Esophagus (tissue), 2 donors: ENCODE data around the gene LRMDA. TPM values are rescaled to one million over a fixed set of nuclear protein-coding genes. Genes with fewer than 3 reads are reported as not detected.

Source experiments
- H3K27ac ChIP-seq, 2 donors: one replicate each; pipeline ENCODE4 v1.5.1; 2013; ENCODE audit warnings: low read depth in 2 of 2, mild to moderate bottlenecking in 2 of 2, inconsistent platforms in 1 of 2, low read length in 1 of 2, moderate library complexity in 1 of 2
- H3K27me3 ChIP-seq, 2 donors: one replicate each; pipeline ENCODE4 v1.6.1; 2013; ENCODE audit warnings: low read length in 2 of 2, control low read depth in 1 of 2, mild to moderate bottlenecking in 1 of 2; ENCODE audit not compliant: insufficient read depth in 2 of 2, control insufficient read depth in 1 of 2
- H3K36me3 ChIP-seq, 2 donors: one replicate each; pipeline ENCODE4 v1.6.1; 2013; ENCODE audit warnings: low read length in 1 of 2; ENCODE audit not compliant: control insufficient read depth in 2 of 2, insufficient read depth in 2 of 2
- H3K4me1 ChIP-seq, 2 donors: one replicate each; pipeline ENCODE4 v1.6.1; 2013; ENCODE audit warnings: low read length in 1 of 2; ENCODE audit not compliant: control insufficient read depth in 2 of 2, insufficient read depth in 2 of 2
- H3K4me3 ChIP-seq, 2 donors: one replicate each; pipeline ENCODE4 v1.5.1; 2013; ENCODE audit warnings: low read length in 2 of 2, mild to moderate bottlenecking in 2 of 2, low read depth in 1 of 2, moderate library complexity in 1 of 2
- H3K9me3 ChIP-seq, 2 donors: one replicate each; pipeline ENCODE4 v1.6.1; 2013; ENCODE audit warnings: mild to moderate bottlenecking in 2 of 2, low read depth in 1 of 2, low read length in 1 of 2, moderate library complexity in 1 of 2; ENCODE audit not compliant: control insufficient read depth in 2 of 2, insufficient read depth in 1 of 2
- WGBS, 2 donors: extraction: QIAGEN DNeasy Blood & Tissue Kit; methylation state at CpG; one replicate each; pipeline ENCODE4 v1.1.7; 2013; 5-methylcytosine and 5-hydroxymethylcytosine counted together
- polyA plus RNA-seq, 2 donors: library from polyadenylated mRNA; stranded (reverse); fragments of 200-250 nt; gene quantifications; one replicate each; pipeline ENCODE4 v1.2.3, GENCODE V29; 2013
- donor health status: healthy with polysubstance abuse.
- donor health status: Bipolar disorder and iron deficiency.

Gene LRMDA
- polyA plus RNA-seq, 2 donors, result 1.8 to 4.0 TPM

DNA sequence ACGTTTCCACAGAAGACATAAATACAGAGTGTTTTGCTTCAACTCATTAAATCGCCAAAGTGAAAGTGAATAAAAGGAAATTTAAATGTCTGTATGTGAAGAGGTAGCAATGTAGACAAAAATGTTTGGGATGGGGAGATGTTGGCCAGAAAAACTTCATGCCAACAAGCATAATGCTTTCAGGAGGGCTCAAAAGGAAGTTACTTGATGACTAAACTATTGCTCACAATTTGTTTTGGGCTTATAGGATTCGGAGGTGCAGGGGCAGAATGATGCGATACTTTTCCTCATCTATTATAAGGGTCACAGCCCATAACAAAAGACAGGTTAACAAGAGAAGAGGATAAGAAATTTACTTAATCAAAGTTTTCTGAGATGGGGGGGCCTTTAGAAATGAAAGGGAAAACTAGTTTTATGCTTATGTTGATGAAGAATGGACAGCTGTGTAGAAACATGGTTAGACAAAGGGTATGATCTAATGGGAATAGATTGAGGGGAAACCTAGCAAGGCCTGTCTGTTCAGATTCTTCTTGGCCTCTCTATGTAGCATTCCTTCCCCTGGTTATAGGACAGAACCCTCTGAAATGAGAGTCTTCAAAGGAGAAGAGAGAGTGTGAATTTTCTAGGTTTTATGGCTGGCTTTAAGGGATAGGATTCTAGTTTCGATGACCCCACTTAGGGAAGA is 898.6 kb downstream of the LRMDA start:
- WGBS, 2 donors, result 54 to 71% methylated on average over 5 of the region's 5 CpGs
- H3K4me1 ChIP-seq, result no peaks in the 10 kb centered on the region
- H3K9me3 ChIP-seq, result no peaks in the 10 kb centered on the region

DNA sequence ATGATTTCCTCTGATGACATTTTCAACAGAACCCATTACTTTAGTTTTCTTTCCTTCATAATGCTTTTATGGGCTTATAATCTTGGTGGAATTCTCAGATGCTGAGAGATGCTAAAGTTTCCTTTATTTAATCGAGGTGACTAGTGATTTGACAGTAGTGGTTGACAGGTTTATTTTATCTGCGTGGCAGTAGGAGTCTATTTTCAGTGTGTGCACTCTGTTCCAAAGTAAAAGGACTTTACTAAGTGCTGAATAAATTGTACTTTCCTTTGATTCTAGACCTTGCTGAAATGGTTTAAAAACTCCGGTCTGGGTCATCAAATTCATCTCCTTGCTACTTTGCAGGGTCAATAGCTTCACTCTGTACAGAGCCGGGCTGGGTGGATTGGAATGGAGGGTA is 900.3 kb downstream of the LRMDA start:
- Histone ChIP-seq H3K4me3 (no peak overlapping the region), H3K27me3 (no peaks in the 10 kb centered on the region), H3K9me3 (no peaks in the 10 kb centered on the region), H3K4me1 (no peaks in the 10 kb centered on the region), H3K36me3 (no peaks in the 10 kb centered on the region), H3K27ac (no peak overlapping the region)
- WGBS, 2 donors, result 76 to 79% methylated on average over 4 of the region's 4 CpGs

More for the DNA sequence above, 898.6 kb downstream of the LRMDA start:
- Histone ChIP-seq H3K27ac (no peak overlapping the region), H3K27me3 (no peaks in the 10 kb centered on the region), H3K36me3 (no peaks in the 10 kb centered on the region), H3K4me3 (no peak overlapping the region)

DNA sequence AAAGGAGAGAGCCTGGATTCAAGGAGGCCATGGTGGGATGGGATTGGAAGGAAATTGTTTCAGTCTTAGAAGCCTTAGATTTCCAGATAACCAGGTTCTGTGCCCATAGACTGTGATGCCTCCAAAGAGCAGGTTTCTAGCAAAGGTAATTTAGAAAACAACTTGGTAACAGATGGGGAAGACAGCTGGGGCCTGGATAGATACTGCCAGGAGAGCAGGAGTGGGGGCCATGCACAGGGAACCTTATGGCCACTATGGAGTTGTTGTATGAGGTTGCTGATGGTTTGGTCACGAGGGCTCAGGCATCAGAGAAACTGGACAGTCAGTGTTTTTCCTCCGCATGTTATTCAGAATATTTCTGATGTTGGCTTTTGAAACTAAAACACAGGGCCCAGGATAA is 901.9 kb downstream of the LRMDA start:
- Histone ChIP-seq H3K27me3 (no peaks in the 10 kb centered on the region), H3K36me3 (no peaks in the 10 kb centered on the region), H3K4me3 (no peak overlapping the region), H3K27ac (no peak overlapping the region), H3K9me3 (no peaks in the 10 kb centered on the region), H3K4me1 (no peaks in the 10 kb centered on the region)
- WGBS, 2 donors, result 87 to 91% methylated on average over 2 of the region's 2 CpGs

DNA sequence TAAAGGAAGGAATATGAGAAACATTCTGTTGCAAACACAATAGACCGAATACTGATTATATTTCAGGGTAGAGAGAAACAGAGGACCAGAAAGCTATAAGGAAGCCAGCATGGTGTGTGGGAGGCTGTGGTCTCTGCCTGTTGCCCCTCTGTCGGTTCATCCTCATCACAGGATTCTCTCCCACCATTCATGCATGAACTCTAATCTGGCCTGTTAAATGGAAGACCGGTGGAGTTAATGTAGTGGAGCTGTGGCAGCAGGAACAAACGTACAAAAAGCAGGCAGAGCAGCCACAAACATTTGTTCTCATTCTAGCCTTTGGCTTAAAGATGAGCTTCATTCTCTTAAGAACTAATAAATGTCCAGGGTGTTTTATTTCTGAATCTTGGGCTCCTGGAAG is 902.4 kb downstream of the LRMDA start:
- no peaks in the 10 kb centered on the region for H3K36me3 ChIP-seq
- WGBS, 2 donors, result 80 to 85% methylated on average over 4 of the region's 4 CpGs
- no peak overlapping the region for H3K27ac ChIP-seq

DNA sequence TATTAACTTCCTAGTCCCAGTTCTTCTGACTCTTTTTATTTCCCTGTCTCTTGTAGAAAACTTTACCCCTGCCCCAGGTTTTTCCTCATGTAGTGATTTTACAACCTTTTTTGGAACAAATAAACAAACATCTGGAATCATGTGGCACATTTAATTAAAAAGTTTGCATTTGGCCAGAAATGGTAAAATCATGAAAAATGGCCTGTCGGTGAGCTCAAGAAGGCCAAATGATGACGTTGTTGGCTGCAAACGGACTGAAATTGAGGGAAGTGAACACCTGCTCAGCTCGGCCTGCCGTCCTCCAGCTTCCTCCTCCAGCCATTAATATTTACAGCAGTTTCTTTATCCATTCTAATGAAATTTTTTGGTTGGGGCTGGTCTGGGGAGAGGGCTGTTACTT is 902.8 kb downstream of the LRMDA start:
- Histone ChIP-seq H3K27me3 (no peaks in the 10 kb centered on the region), H3K4me1 (no peaks in the 10 kb centered on the region), H3K9me3 (no peaks in the 10 kb centered on the region), H3K27ac (no peak overlapping the region), H3K36me3 (no peaks in the 10 kb centered on the region), H3K4me3 (no peak overlapping the region)
- 72 to 79% methylated on average over 5 of the region's 5 CpGs for WGBS, 2 donors

More for the DNA sequence above, 902.4 kb downstream of the LRMDA start:
- Histone ChIP-seq H3K4me3 (no peak overlapping the region), H3K9me3 (no peaks in the 10 kb centered on the region), H3K4me1 (no peaks in the 10 kb centered on the region), H3K27me3 (no peaks in the 10 kb centered on the region)

DNA sequence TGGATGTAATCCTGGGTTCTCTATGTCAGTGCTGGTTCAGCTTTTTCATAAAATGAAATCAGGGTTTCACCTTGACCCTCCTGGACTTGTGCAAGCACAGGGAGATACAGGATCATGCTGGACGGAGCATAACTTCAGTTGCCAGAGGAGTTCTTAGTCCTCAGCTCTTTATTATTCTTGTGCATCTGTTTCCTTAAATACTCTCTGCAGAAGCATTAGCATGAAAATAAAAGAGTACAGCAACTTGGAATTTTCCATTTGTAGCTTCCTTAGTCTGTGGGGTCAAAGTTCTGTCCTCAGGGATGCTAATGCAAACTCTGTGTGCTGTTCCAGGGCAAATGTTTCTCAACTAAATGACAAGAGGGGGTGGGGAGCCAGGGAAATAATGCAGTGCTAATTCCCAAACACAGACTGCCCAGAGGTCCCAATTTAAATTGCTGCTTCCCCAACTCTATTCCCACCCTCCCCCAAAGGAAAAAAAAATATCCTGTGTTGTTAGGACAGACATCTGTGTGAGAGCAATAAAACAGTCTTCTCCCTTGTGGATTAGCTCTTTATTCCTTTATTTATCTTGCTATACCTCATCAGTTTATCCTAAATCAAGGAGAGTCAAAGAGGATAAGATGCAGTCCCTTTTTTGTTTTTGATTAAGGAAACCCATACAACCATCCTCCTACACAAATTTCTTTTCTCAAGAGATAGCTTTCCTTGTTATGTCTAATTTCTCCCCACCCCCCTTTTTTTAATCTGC is 905.0 kb downstream of the LRMDA start:
- no peaks in the 10 kb centered on the region for H3K27me3 ChIP-seq
- WGBS, 2 donors, result 47 to 53% methylated on average over 1 of the region's 1 CpG
- no peaks in the 10 kb centered on the region for H3K36me3 ChIP-seq
- H3K4me3 ChIP-seq, result no peak overlapping the region
- H3K27ac ChIP-seq, result peak overlapping the region in 1 of 2 donors; percentile 4
- H3K4me1 ChIP-seq, result no peaks in the 10 kb centered on the region
- H3K9me3 ChIP-seq, result no peaks in the 10 kb centered on the region

DNA sequence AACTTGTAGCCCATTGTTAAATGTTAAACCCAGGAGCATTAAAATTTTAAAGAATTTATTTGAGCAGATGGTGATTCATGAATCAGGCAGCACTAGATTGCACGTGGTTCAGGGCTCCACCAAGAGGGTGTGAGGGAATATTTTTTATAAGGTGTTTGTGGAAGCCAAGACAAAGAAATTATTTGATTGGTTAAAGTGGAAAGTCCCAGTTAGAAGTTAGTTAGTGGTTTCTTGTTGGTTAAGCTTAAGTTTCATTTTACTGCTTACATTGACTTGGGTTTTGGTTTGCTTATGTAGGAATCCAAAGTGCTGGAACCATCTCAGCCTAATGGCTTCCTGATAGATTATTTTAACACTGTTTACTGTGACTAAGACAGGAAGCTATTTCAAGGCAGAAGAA is 906.2 kb downstream of the LRMDA start:
- no peaks in the 10 kb centered on the region for H3K36me3 ChIP-seq
- no peak overlapping the region for H3K27ac ChIP-seq
- no peak overlapping the region for H3K4me3 ChIP-seq
- no peaks in the 10 kb centered on the region for H3K27me3 ChIP-seq
- H3K9me3 ChIP-seq, result no peaks in the 10 kb centered on the region
- 20 to 44% methylated on average over 1 of the region's 1 CpG for WGBS, 2 donors
- no peaks in the 10 kb centered on the region for H3K4me1 ChIP-seq

DNA sequence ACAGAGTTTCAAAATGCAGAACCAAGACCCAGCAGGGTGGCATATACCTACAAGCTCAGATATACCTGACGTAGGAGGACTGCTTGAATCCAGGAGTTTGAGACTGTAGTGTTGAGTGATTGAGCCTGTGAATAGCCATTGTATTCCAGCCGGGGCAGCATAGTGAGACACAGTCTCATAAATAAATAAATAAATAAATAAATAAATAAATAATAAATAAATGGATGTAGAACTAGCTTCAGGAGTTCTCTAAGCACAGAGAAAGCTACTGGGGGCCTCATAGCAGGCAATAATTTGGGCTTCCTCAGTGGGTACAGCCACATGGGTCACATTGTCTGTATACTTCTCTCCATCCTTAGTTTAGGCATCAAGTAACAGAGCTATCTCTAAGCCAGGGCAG is 906.8 kb downstream of the LRMDA start:
- no peaks in the 10 kb centered on the region for H3K36me3 ChIP-seq
- no peaks in the 10 kb centered on the region for H3K27me3 ChIP-seq
- H3K9me3 ChIP-seq, result no peaks in the 10 kb centered on the region
- H3K4me3 ChIP-seq, result no peak overlapping the region
- H3K27ac ChIP-seq, result no peak overlapping the region
- 91 to 96% methylated on average over 2 of the region's 2 CpGs for whole genome bisulfite sequencing, 2 donors
- no peaks in the 10 kb centered on the region for H3K4me1 ChIP-seq

DNA sequence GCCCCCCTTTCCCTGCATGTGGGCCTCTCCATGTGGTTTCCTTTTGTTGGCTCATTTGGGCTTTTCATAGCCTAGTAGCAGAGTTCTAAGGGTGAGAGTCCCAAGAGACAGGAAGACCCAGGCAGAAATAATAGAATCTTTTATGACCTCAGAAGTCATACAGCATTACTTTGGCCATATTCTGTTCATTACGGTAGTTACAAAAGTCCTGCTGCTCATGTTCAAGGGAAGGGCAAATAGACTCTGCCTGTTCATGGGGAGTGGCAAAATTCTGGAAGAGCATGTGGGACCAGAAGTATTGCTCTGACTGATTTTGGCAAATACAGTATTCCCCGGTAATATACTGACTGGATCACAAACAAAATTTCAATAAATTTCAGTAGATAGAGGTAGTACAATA is 910.3 kb downstream of the LRMDA start:
- Histone ChIP-seq H3K36me3 (no peaks in the 10 kb centered on the region), H3K4me3 (no peak overlapping the region), H3K4me1 (no peaks in the 10 kb centered on the region), H3K9me3 (no peaks in the 10 kb centered on the region), H3K27ac (no peak overlapping the region), H3K27me3 (no peaks in the 10 kb centered on the region)
- 83 to 89% methylated on average over 2 of the region's 2 CpGs for WGBS, 2 donors

DNA sequence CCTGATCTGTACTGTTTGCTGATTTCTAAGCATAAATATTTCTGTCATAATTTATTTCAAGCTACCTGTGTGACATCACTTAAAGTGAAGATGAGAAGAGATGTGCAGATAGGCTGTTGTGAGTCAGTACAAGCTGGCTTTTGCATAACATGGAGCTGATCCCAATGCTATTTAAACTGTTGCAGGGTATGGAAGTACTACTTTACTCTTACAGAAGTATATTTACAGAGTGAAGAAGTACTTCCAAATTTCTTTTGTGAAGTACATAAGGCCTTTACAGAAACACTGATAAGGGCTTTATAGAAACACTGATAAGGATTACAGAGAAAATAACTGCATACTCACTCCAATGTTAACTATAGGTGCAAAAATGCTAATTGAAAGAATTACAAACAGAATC is 911.6 kb downstream of the LRMDA start:
- H3K27me3 ChIP-seq, result no peaks in the 10 kb centered on the region
- no peak overlapping the region for H3K4me3 ChIP-seq
- no peak overlapping the region for H3K27ac ChIP-seq
- no peaks in the 10 kb centered on the region for H3K9me3 ChIP-seq
- H3K4me1 ChIP-seq, result no peaks in the 10 kb centered on the region
- no peaks in the 10 kb centered on the region for H3K36me3 ChIP-seq
